ENCODE data around the gene SCGB3A1. TPM values are rescaled to one million over a fixed set of nuclear protein-coding genes. Genes with fewer than 3 reads are reported as not detected.
A peak's percentile ranks its signal among the peaks of the same experiment; 100 is the strongest.

The SCGB3A1 gene
- total RNA-seq, 1 donor from 2014 or later: 86.9 TPM

GRCh38 chr5:180606215-180606785, 15.0 kb upstream of the SCGB3A1 start:
- H3K4me1 ChIP-seq: no peaks in the 10 kb centered on the region
- no peak for ATAC-seq

GRCh38 chr5:180605554-180606214, 14.4 kb upstream of the SCGB3A1 start:
- Histone ChIP-seq H3K36me3 (no peaks in the 10 kb centered on the region), H3K4me1 (no peaks in the 10 kb centered on the region), H3K9me3 (no peaks in the 10 kb centered on the region), H3K27me3 (no peaks in the 10 kb centered on the region), H3K4me3 (no peak overlapping the region), H3K27ac (no peak overlapping the region)
- DNase-seq (peak; percentile 78), ATAC-seq (peak; percentile 78)
- TF ChIP-seq CTCF (IDR thresholded peaks at IDR 0.05): peak; percentile 69
- intact Hi-C loops (cut with DNase I): no loop called here

More at GRCh38 chr5:180606215-180606785, 15.0 kb upstream of the SCGB3A1 start:
- intact Hi-C loops (cut with DNase I): no loop called here
- Histone ChIP-seq H3K9me3 (no peaks in the 10 kb centered on the region), H3K36me3 (no peaks in the 10 kb centered on the region), H3K4me3 (no peak overlapping the region), H3K27ac (no peak overlapping the region), H3K27me3 (no peaks in the 10 kb centered on the region)
- TF ChIP-seq CTCF (IDR thresholded peaks at IDR 0.05): no peak
- no peak for DNase-seq

- Histone ChIP-seq H3K36me3 (no peaks in the 10 kb centered on the region), H3K9me3 (no peaks in the 10 kb centered on the region), H3K4me3 (no peak overlapping the region), H3K4me1 (no peaks in the 10 kb centered on the region), H3K27me3 (no peaks in the 10 kb centered on the region), H3K27ac (no peak overlapping the region)
- TF ChIP-seq CTCF (IDR thresholded peaks at IDR 0.05): no peak
- ATAC-seq (no peak), DNase-seq (peak; percentile 46)
- intact Hi-C loops (cut with DNase I): no loop called here
Measured at GRCh38 chr5:180604271-180604670, 13.0 kb upstream of the SCGB3A1 start.

GRCh38 chr5:180603076-180603594, 11.8 kb upstream of the SCGB3A1 start:
- intact Hi-C loops (cut with DNase I): no loop called here
- peak; percentile 56 for DNase-seq
- Histone ChIP-seq H3K4me3 (no peak overlapping the region), H3K36me3 (no peaks in the 10 kb centered on the region), H3K9me3 (no peaks in the 10 kb centered on the region), H3K4me1 (no peaks in the 10 kb centered on the region), H3K27ac (no peak overlapping the region), H3K27me3 (no peaks in the 10 kb centered on the region)
- ATAC-seq: no peak
- TF ChIP-seq CTCF (IDR thresholded peaks at IDR 0.05): no peak

GRCh38 chr5:180602481-180603075, 11.3 kb upstream of the SCGB3A1 start:
- H3K36me3 ChIP-seq: no peaks in the 10 kb centered on the region
- TF ChIP-seq CTCF (IDR thresholded peaks at IDR 0.05): no peak
- no peaks in the 10 kb centered on the region for H3K4me1 ChIP-seq
- peak; percentile 51 for DNase-seq
- intact Hi-C loops (cut with DNase I): no loop called here
- H3K27me3 ChIP-seq: no peaks in the 10 kb centered on the region
- H3K4me3 ChIP-seq: no peak overlapping the region
- no peak for ATAC-seq
- H3K9me3 ChIP-seq: no peaks in the 10 kb centered on the region
- no peak overlapping the region for H3K27ac ChIP-seq
